ENCODE results near the gene DAAM1.

DAAM1 gene

DNA sequence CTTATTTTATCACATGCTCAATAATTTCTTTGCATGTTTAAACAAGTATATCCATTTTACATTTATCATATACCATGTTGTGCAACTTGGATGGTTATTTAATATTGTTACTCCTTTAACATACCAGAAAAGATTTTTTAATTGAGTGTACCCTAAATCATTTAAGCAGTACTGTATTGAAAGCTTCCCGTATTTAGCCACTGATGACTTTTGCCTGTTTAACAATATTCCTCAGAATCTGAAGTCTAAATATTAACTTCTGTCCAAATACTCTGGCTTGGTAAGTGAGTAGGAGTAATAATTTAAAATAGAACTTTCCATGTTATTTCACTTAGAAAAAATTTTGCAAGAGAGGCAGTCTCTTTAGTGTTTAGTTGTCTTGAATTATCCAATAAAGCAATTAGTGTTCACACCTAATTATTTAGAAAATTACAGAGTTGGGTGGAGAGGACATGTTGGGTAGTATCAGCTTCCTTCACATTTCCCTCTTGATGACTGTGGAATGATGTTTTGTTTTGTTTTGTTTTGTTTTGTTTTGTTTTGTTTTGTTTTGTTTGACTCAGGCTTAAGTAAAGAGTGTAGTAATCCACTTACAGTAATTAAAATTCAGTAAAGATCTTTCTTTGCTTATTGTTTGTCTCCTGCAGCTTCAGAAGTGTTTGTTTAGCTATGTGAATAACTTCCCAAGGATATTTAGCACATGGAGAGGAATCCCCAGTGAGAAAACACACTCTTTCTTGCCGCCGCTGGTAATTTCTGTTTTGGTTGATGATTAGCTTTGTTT is 59.5 kb downstream of the DAAM1 start:
- in situ Hi-C loops (cut with HindIII; ENCODE audit: low sequenced_read_pairs) = no loop called here

DNA sequence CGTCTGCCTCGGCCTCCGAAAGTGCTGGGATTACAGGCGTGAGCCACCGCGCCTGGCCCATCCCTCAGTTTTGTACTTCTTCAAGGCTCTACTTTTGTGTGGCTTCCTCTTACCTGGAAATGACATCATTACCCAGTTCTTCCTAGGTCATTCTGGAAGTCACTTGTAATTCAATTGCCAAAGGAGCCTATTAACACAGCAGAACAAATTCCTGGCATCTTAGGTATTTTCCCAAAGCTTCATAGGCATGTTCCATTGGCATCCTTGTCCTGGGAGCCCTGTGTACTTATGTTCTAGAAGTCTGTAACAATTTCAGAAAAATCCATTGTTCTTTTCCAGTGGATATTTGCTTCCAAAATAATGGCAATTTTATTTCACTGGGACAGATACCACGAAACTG is 60.6 kb downstream of the DAAM1 start:
- in situ Hi-C loops (cut with HindIII; ENCODE audit: low sequenced_read_pairs) = no loop called here
- TF ChIP-seq, protein P1, sequence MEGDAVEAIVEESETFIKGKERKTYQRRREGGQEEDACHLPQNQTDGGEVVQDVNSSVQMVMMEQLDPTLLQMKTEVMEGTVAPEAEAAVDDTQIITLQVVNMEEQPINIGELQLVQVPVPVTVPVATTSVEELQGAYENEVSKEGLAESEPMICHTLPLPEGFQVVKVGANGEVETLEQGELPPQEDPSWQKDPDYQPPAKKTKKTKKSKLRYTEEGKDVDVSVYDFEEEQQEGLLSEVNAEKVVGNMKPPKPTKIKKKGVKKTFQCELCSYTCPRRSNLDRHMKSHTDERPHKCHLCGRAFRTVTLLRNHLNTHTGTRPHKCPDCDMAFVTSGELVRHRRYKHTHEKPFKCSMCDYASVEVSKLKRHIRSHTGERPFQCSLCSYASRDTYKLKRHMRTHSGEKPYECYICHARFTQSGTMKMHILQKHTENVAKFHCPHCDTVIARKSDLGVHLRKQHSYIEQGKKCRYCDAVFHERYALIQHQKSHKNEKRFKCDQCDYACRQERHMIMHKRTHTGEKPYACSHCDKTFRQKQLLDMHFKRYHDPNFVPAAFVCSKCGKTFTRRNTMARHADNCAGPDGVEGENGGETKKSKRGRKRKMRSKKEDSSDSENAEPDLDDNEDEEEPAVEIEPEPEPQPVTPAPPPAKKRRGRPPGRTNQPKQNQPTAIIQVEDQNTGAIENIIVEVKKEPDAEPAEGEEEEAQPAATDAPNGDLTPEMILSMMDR (IDR thresholded peaks at IDR 0.05; ENCODE audit: low read depth, low read length) = no peak
- DNase-seq (ENCODE audit: low read depth, low spot score) = no peak
- H3K4me3 ChIP-seq (ENCODE audit: low read depth, low read length) = no peak overlapping the region

More for the DNA sequence above, 59.5 kb downstream of the DAAM1 start:
- TF ChIP-seq, protein P1 (IDR thresholded peaks at IDR 0.05; ENCODE audit: low read depth, low read length) = no peak
- H3K4me3 ChIP-seq (ENCODE audit: low read depth, low read length) = no peak overlapping the region
- DNase-seq (ENCODE audit: low read depth, low spot score) = no peak

DNA sequence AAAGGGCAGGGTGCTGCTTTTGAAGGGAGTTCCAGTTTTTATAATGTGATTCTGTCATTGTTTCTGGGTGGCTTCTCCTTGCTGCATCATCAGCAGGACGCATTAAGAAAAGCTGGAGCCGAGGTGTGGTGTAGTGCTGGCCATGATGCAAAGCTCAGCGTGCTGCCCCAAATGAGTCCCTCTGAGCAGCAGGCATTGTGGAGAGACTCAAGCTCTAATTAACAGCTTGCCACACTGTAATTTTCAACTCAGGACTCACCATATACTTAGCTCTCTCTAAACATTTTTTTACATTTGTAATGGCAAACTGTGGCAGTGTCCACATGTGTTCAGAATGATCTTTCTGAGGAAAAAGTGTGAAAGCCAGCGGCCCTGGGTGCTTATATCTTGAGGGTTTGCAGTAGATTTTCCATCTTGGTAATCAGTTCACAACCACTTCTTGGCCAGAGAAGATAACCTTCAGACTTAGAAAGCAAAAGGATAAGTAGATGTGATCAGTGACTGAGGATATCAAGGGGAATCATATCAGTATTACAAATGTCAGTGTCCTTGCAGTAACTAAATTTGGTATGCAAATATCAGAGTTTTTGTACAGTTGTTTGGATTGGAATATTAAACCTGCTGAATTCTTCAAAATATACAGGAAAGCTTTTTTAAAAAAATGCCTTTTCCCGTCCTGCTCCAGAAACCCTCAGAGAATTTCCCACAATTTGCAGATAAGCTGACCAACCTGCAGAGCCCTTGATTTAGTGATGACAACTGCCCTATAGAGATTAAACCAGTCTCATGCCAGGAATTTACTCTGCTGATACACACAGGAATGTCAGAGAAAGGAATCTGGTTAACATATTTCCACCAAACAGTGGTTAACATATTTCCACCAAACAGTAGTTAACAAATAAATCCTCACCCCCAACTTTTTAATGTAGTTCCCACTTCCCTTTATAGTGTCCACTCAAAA is 63.6 kb downstream of the DAAM1 start:
- H3K4me3 ChIP-seq (ENCODE audit: low read depth, low read length) = no peak overlapping the region
- in situ Hi-C loops (cut with HindIII; ENCODE audit: low sequenced_read_pairs) = no loop called here
- TF ChIP-seq, protein P1 (IDR thresholded peaks at IDR 0.05; ENCODE audit: low read depth, low read length) = no peak
- DNase-seq (ENCODE audit: low read depth, low spot score) = peak; percentile 72

DNA sequence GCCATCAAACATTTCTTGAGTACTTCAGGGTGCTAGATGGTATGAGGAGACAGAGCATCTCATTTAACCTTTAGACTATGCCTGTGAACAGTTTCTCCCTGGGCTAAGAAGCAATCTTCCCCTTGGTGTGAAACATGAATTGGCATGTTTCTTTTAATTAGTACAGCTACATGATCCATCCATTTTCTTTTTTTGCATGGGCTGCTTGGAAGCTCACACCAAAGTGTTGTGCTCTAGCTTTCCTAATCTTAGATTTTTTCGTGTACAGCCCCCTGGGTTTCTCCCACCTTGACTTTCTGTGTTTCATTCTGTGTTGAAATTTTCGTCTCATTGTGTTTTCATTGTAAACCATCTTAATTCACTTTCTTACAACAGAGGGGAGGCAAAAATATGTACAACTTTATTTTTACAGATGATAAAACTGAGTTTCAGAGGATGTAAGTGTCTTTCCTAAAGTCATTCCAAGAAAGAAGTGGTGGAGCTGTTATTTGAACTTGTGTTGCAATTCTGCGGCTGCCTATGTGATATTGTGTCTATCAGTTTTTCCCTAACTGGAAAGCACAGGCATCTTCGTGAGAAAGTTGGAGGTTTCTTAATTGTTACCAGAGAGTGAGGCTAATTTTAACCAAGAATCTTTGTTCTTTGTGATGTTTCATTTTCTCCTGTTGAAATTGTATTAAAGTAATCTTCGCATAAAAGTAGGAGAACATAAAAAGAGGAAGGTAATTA is 64.5 kb downstream of the DAAM1 start:
- in situ Hi-C loops (cut with HindIII; ENCODE audit: low sequenced_read_pairs) = no loop called here

DNA sequence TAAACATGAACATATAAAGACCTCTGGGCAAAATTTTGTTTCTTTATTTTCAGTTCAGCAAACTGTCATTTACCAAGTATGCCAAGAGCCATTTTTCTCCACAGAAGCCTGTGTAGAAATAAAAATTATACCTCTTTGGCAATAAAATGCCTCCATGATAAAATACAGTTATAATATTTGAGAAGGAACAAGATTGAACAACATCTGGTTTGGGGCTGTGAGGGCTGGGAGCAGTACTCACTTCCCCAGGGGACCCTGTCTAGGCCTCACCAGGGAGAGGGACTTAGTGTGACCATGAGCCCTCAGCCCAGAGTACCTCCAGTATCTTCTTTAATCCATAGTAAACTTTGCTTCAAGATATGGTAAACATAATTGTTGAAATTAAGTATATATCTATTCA is 65.1 kb downstream of the DAAM1 start:
- DNase-seq (ENCODE audit: low read depth, low spot score) = no peak
- no peak overlapping the region for H3K4me3 ChIP-seq (ENCODE audit: low read depth, low read length)
- TF ChIP-seq, protein P1 (IDR thresholded peaks at IDR 0.05; ENCODE audit: low read depth, low read length) = no peak
- in situ Hi-C loops (cut with HindIII; ENCODE audit: low sequenced_read_pairs) = no loop called here

More for the DNA sequence above, 64.5 kb downstream of the DAAM1 start:
- H3K4me3 ChIP-seq (ENCODE audit: low read depth, low read length) = no peak overlapping the region
- TF ChIP-seq, protein P1 (IDR thresholded peaks at IDR 0.05; ENCODE audit: low read depth, low read length) = no peak
- no peak for DNase-seq (ENCODE audit: low read depth, low spot score)
